Colonic mucosa (tissue), 4 donors: Measurements from ENCODE around the gene FAM168A. TPM values are rescaled to one million over a fixed set of nuclear protein-coding genes. Genes with fewer than 3 reads are reported as not detected.

ENCODE experiments used
- DNase-seq: peaks from one replicate; pipeline ENCODE4 v3.0.0-alpha.2; 2020
- H3K27ac ChIP-seq: fragments of 200-600 bp; one replicate; pipeline ENCODE4 v1.8.0; 2021
- H3K27me3 ChIP-seq: fragments of 200-600 bp; one replicate; pipeline ENCODE4 v1.8.0; 2021
- H3K36me3 ChIP-seq: fragments of 200-600 bp; one replicate; pipeline ENCODE4 v1.8.0; 2021
- H3K4me1 ChIP-seq: fragments of 200-600 bp; one replicate; pipeline ENCODE4 v1.8.0; 2021; ENCODE audit warnings: mild to moderate bottlenecking
- H3K4me3 ChIP-seq: fragments of 200-600 bp; one replicate; pipeline ENCODE4 v1.8.0; 2021
- H3K9ac ChIP-seq, 2 donors: one replicate each; pipeline ENCODE4 v1.7.0; 2013; ENCODE audit warnings: control low read depth in 2 of 2, low read depth in 2 of 2, low read length in 2 of 2
- H3K9me3 ChIP-seq: fragments of 200-600 bp; one replicate; pipeline ENCODE4 v1.8.0; 2021
- intact Hi-C: fragments of 100-400 bp; cut with DNase I; formaldehyde crosslinking; loops from one replicate; pipeline ENCODE4 v1.14.1; 2022
- total RNA-seq, 2 donors: library from RNA; stranded (reverse); fragmentation: NEBNext Ultra II Directional in 1 of 2; extraction: Animal tissue kit (Norgen Biotek cat#: 25700) in 1 of 2; gene quantifications; one replicate each; pipeline ENCODE4 v1.2.1, GENCODE V29; 2021
- TF ChIP-seq, protein P1 (sequence below): fragments of 200-600 bp; IDR thresholded peaks from one replicate; pipeline ENCODE4 v1.8.0; 2022; ENCODE audit warnings: antibody characterized with exemption, mild to moderate bottlenecking
- donor health status: healthy.
- donor health status: DM: no; HTN: no; CAD: no.
- donor health status: DM: no; HTN: no; CAD: no.

FAM168A gene
- total RNA-seq, 2 donors from 2014 or later = 16.9 to 21.6 TPM

DNA sequence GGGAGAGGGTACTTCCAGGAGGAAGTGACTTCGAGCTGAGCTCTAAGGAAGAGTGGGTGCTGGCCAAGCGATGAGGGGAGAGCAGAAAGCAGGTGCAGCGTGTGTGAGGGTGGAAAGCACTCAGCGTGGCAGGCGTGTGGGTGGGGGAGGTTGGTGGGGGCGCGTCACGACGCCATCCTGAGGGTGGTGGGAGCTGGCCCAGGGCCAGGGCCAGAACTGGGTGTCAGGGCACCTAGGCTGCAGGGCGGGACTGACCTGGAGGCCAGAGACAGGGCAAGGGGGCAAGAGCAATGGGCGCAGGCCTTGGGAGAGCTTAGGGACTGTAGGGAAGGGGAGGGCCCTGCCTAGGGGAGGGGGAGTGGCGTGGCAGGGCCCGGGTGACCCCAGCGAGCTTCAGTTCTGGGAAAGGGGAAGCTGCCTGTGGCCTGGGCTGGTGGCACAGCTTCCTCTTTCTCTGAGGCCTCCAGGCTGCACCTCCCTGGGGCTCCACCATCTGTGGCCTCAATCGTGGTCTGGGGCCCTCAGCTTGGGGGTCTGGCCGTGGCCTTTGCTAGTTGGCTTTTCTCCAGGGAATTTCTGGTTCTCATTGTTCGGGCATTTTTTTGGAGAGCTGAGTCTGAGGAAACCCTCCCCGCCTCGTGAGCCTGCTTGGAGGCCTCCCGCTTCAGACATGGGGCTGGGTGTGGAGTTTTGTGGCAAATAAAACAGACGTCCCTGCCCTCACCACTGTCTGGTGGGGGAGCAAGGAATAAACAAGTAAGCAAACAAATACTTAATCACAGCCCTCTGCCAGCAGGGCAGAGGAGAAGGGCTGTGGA, 212.8 kb downstream of the FAM168A start:
- Histone ChIP-seq H3K27ac (peak overlapping the region; percentile 67), H3K4me3 (no peak overlapping the region), H3K27me3 (no peaks in the 10 kb centered on the region), H3K36me3 (no peaks in the 10 kb centered on the region), H3K4me1 (no peaks in the 10 kb centered on the region), H3K9ac (peak overlapping the region in 1 of 2 donors; percentile 46), H3K9me3 (no peaks in the 10 kb centered on the region)
- peak; percentile 50 for DNase-seq
- TF ChIP-seq, protein P1, sequence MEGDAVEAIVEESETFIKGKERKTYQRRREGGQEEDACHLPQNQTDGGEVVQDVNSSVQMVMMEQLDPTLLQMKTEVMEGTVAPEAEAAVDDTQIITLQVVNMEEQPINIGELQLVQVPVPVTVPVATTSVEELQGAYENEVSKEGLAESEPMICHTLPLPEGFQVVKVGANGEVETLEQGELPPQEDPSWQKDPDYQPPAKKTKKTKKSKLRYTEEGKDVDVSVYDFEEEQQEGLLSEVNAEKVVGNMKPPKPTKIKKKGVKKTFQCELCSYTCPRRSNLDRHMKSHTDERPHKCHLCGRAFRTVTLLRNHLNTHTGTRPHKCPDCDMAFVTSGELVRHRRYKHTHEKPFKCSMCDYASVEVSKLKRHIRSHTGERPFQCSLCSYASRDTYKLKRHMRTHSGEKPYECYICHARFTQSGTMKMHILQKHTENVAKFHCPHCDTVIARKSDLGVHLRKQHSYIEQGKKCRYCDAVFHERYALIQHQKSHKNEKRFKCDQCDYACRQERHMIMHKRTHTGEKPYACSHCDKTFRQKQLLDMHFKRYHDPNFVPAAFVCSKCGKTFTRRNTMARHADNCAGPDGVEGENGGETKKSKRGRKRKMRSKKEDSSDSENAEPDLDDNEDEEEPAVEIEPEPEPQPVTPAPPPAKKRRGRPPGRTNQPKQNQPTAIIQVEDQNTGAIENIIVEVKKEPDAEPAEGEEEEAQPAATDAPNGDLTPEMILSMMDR = no peak
- intact Hi-C loops = no loop called here

DNA sequence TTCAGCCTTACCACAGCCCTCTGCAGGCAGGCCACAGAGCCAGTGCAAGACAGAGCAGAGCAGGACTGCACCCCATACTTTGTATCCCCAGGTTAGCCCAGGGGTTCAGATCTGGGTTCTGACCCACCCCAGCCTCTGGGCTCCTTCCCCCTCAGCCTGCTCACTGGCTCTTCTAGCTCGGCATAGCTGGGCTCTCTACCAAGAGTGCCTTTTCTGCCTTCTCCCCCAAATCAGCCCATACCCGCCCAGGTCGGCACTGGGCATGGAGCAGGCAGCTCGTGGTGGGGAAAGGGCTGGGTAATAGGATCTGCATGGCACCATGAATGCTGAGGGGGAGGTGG, 213.4 kb downstream of the FAM168A start:
- Histone ChIP-seq H3K27ac (peak overlapping the region; percentile 67), H3K4me3 (no peak overlapping the region), H3K4me1 (no peaks in the 10 kb centered on the region), H3K36me3 (no peaks in the 10 kb centered on the region), H3K9me3 (no peaks in the 10 kb centered on the region), H3K27me3 (no peaks in the 10 kb centered on the region), H3K9ac (peak overlapping the region in 1 of 2 donors; percentile 32)
- TF ChIP-seq, protein P1 = no peak
- intact Hi-C loops = no loop called here
- no peak for DNase-seq

DNA sequence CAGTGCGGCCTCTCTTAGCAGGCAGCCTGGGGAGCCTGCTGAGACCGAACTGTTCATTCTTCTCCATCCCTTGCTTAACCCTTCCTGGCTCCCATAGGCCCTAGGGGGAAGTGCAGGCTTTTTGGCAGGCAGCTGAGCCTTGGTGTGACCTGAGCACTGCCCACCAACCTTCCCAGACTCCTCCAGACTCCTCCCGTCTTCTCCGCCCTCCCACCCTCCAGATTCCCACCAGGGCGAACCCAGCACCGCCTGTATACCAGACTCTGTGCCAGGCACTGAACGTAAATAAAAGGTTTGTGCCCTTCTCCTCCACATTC, 213.8 kb downstream of the FAM168A start:
- Histone ChIP-seq H3K9me3 (no peaks in the 10 kb centered on the region), H3K27ac (peak overlapping the region; percentile 67), H3K9ac (peak overlapping the region in 1 of 2 donors; percentile 32), H3K36me3 (no peaks in the 10 kb centered on the region), H3K27me3 (no peaks in the 10 kb centered on the region), H3K4me1 (no peaks in the 10 kb centered on the region), H3K4me3 (no peak overlapping the region)
- DNase-seq = no peak
- TF ChIP-seq, protein P1 = no peak
- intact Hi-C loops = no loop called here

DNA sequence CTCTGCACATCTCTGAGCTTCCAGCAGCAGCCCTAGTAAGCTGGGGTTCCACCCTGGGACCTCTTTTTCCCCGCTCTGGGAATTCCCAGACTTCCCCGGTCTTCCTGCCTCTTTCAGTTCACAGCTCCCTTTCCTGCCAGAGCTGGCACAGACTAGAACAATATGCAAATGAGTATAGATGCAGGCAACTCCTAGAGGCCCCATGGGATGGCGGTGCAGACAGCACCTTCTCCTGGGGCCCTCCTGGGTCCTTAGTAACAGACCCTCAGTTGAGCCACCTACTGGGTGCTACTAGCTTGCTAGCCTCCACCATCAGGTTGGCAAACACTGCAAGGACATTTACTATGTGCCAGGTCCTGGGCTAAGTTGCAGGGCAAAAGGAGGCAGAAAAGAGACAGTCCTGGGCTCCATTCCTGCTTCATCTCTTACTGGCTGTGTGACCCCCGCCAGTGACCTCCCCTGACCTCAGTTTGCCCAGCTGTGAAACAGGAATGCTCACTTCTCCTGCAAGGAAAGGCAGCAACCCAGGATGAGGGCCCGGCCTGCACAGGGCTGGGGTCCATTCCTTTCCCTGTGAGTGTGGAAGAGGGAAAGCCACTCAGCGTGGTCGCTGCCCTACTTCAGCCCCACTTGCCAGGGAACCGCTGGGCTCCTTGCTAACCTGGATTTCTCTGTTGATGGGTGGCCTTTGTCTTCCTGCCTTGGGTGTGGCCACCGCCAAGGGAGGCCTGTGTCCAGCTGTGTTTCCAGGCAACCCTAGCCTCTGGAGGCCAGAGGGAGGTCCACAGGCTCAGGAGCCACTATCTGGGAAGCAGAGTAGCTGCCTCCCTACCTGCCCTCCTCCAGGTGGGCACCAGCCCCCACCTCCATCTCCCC, 214.4 kb downstream of the FAM168A start:
- Histone ChIP-seq H3K27ac (peak overlapping the region; percentile 67), H3K9me3 (no peaks in the 10 kb centered on the region), H3K4me3 (no peak overlapping the region), H3K36me3 (no peaks in the 10 kb centered on the region), H3K4me1 (no peaks in the 10 kb centered on the region), H3K27me3 (no peaks in the 10 kb centered on the region), H3K9ac (peak overlapping the region; percentile 14 to 44)
- TF ChIP-seq, protein P1 = no peak
- intact Hi-C loops = no loop called here
- DNase-seq = peak; percentile 43

DNA sequence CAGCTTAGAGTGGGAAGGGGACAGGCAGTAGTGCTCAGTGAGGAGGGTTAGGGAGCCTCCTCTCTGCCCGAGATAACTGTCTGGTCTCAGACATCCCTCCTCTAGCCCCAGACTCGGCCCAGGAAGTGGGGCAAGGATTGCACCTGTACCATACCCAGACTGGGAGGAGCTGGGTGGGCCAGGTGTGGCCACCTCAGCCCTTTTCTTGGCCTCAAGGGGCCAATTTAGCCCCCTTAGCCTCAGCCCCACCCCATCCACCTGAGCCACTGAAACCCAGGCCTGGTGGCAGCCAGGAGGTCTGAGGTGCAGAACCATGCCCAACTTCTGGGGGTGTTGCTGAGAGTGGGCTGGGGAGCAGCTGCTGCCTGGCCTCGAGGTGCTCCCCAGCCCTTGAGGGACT, 215.2 kb downstream of the FAM168A start:
- H3K27me3 ChIP-seq = no peaks in the 10 kb centered on the region

More for the DNA sequence above, 215.2 kb downstream of the FAM168A start:
- Histone ChIP-seq H3K27ac (peak overlapping the region; percentile 44), H3K9ac (peak overlapping the region in 1 of 2 donors; percentile 44), H3K9me3 (no peaks in the 10 kb centered on the region), H3K4me3 (no peak overlapping the region), H3K36me3 (no peaks in the 10 kb centered on the region), H3K4me1 (no peaks in the 10 kb centered on the region)
- intact Hi-C loops = no loop called here
- DNase-seq = no peak
- TF ChIP-seq, protein P1 = no peak
